ENCODE data around the gene FAF1. TPM values are rescaled to one million over a fixed set of nuclear protein-coding genes. Genes with fewer than 3 reads are reported as not detected.
A peak's percentile ranks its signal among the peaks of the same experiment; 100 is the strongest.

The FAF1 gene
- total RNA-seq, 2 donors from 2014 or later: 45.8 to 50.1 TPM

- peaks cover 21% of the 10 kb centered on the region for H3K4me1 Mint-ChIP-seq
Observed at GRCh38 chr1:50416553-50417453, 543.3 kb downstream of the FAF1 start.

DNA sequence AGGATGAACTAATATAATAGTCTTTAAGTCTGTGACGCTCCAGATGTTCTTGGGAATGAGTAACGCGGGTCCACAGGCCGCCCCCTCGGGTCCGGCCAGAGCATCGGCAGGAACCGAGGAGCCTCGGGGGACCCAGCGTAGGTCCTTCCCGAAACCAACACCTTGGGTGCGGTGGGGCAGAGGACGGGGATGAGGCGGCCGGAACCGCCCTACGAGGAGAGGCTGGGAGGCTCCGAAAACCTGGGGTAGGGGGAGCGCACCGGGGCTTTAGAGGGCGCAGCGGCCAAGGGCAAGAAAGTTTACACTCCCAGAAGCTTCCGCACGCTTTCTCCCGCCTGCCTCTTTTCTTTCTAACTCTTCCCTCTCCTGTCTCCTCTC, 543.9 kb downstream of the FAF1 start:
- Mint-ChIP-seq H3K36me3 (ENCODE audit: low read depth) (peaks cover 18% of the 10 kb centered on the region), H3K27ac (no peak overlapping the region), H3K4me1 (peaks cover 20% of the 10 kb centered on the region), H3K27me3 (peaks cover 73% of the 10 kb centered on the region), H3K4me3 (no peak overlapping the region)
- no peak for ATAC-seq
- DNase-seq: no peak
- H3K9me3 ChIP-seq (ENCODE audit: control insufficient read depth, low read length, poor library complexity, severe bottlenecking): no peaks in the 10 kb centered on the region

More at GRCh38 chr1:50416553-50417453, 543.3 kb downstream of the FAF1 start:
- ATAC-seq: no peak
- H3K9me3 ChIP-seq (ENCODE audit: control insufficient read depth, low read length, poor library complexity, severe bottlenecking): no peaks in the 10 kb centered on the region
- H3K4me3 Mint-ChIP-seq: peak overlapping the region; percentile 2
- H3K36me3 Mint-ChIP-seq (ENCODE audit: low read depth): peaks cover 20% of the 10 kb centered on the region
- H3K27me3 Mint-ChIP-seq: peaks cover 78% of the 10 kb centered on the region
- H3K27ac Mint-ChIP-seq: no peak overlapping the region
- no peak for DNase-seq

DNA sequence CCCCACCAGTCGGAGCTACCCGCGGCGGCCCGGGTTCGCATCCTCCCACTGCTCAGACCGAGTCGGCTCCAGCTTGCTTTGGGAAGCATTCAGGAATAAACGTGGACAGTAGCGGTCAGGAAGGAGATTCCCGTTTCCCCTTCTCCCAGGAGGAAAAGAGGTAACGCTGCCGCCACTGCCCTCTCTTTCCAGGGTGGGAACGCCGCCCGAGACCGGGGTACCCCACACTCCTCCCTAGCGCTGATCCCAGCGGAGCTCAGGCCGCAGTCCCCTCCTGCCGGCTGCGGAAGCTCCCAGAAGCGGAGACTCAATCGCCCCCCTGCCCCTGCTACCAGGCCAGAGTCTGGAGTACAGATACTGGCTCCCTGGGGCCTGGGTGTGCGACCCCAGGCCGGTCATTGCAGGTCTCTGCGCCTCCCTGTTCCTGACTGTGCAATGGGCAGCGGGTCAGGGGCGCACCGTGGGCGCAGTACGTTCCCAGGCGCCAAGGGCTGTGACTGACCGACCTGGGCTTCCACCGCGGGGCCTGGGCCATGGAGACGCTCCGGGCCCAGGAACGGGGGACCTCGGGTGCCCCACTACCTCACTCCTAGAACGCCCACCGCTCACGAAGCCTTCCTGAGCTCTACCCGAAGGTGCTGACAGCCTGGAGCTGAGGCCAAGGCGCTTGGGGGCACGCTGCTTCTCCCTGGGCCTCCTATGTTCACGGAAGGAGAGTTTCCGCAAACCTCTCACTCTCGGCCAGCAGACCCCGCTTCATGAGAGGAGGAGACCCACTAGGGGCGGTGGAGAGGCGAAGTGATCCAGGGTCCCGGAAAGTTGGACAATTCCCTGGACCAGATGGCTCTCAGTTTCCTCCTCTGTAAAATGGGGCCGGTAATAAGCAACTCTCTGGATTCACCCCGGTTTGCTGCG, 544.6 kb downstream of the FAF1 start:
- Mint-ChIP-seq H3K4me3 (peak overlapping the region; percentile 32), H3K27me3 (peaks cover 71% of the 10 kb centered on the region), H3K27ac (no peak overlapping the region), H3K36me3 (ENCODE audit: low read depth) (peaks cover 18% of the 10 kb centered on the region), H3K4me1 (peaks cover 19% of the 10 kb centered on the region)
- ATAC-seq (no peak), DNase-seq (no peak)
- no peaks in the 10 kb centered on the region for H3K9me3 ChIP-seq (ENCODE audit: control insufficient read depth, low read length, poor library complexity, severe bottlenecking)

- H3K9me3 ChIP-seq (ENCODE audit: control insufficient read depth, low read length, poor library complexity, severe bottlenecking): no peaks in the 10 kb centered on the region
Observed at GRCh38 chr1:50414853-50415234, 545.2 kb downstream of the FAF1 start.

DNA sequence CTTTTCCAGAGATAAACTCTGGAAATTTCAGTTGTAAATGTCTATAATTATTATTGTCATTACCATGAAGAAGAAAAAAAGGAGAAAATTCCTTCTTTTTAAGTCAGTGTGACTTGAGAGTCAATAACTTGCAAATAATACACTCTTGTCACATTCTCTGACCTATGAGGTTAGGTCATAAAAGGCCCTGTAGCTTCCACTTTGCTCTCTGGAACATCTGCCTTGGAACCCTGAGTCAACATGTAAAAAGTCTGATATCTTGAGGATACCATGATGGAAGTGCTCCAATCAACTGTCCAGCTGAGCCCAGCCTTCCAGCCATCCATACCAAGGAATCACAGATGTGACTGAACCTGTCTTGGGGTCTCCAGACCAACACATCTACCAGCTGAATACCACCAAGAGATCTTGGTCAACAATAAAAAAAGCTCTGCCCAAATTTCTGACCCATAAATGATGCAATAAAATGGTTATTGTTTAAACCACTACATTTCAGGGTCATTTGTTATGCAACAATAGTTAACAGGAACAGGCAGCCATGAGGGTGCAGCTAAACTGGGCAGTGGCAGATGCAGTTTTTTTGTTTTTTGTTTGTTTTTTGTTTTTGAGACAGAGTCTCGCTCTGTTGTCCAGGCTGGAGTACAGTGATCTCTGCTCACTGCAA, 547.1 kb downstream of the FAF1 start:
- no peaks in the 10 kb centered on the region for H3K9me3 ChIP-seq (ENCODE audit: control insufficient read depth, low read length, poor library complexity, severe bottlenecking)
- Mint-ChIP-seq H3K36me3 (ENCODE audit: low read depth) (peaks cover 8% of the 10 kb centered on the region), H3K27me3 (peaks cover 62% of the 10 kb centered on the region), H3K4me3 (no peak overlapping the region), H3K4me1 (peaks cover 10% of the 10 kb centered on the region), H3K27ac (no peak overlapping the region)
- no peak for ATAC-seq
- no peak for DNase-seq

More at GRCh38 chr1:50414853-50415234, 545.2 kb downstream of the FAF1 start:
- no peak for DNase-seq
- H3K36me3 Mint-ChIP-seq (ENCODE audit: low read depth): peaks cover 12% of the 10 kb centered on the region
- no peak for ATAC-seq
- no peak overlapping the region for H3K27ac Mint-ChIP-seq
- H3K27me3 Mint-ChIP-seq: peaks cover 70% of the 10 kb centered on the region
- no peak overlapping the region for H3K4me3 Mint-ChIP-seq
- H3K4me1 Mint-ChIP-seq: peaks cover 13% of the 10 kb centered on the region

- no peaks in the 10 kb centered on the region for H3K9me3 ChIP-seq (ENCODE audit: control insufficient read depth, low read length, poor library complexity, severe bottlenecking)
- H3K4me3 Mint-ChIP-seq: no peak overlapping the region
- H3K36me3 Mint-ChIP-seq (ENCODE audit: low read depth): no peaks in the 10 kb centered on the region
- no peaks in the 10 kb centered on the region for H3K4me1 Mint-ChIP-seq
- DNase-seq (no peak), ATAC-seq (no peak)
- H3K27ac Mint-ChIP-seq: no peak overlapping the region
- H3K27me3 Mint-ChIP-seq: peaks cover 68% of the 10 kb centered on the region
Observed at GRCh38 chr1:50405814-50406213, 554.3 kb downstream of the FAF1 start.

DNA sequence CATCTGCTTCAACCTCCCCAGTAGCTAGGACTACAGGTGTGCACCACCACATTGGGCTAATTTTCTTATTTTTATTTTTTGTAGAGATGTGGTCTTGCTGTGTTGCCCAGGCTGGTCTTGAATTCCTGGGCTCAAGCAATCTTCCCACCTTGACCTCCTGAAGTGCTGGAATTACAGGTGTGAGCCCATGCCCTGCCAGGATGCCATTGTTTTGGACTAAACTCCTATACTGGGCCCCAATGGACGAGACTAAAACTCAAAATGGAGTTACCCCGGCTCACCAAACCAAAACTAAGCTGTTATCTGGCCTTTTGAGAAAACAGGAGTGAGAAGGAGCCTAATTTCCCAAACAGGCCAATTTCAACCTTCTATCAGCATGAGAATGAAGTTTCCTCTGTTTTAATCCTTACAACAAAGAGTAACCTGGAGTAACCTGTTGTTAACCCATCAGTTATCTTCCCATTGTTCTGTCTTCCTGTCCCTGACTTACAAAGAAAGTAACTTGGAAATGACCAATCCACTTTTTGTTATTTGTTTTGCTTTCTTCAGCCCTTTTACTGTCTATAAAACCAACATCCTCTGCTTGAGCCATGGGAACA, 566.4 kb downstream of the FAF1 start:
- Mint-ChIP-seq H3K4me3 (no peak overlapping the region), H3K27me3 (peaks cover 26% of the 10 kb centered on the region), H3K27ac (no peak overlapping the region), H3K36me3 (ENCODE audit: low read depth) (no peaks in the 10 kb centered on the region), H3K4me1 (no peaks in the 10 kb centered on the region)
- ATAC-seq: no peak
- H3K9me3 ChIP-seq (ENCODE audit: control insufficient read depth, low read length, poor library complexity, severe bottlenecking): no peaks in the 10 kb centered on the region
- no peak for DNase-seq

Other genes starting within 250 kb of the FAF1 start
- gene CDKN2C, start 10.0 kb upstream of the FAF1 start, total RNA-seq: 1 to 10 TPM; 7.7 to 8.2 TPM
- gene C1orf185, start 142.0 kb upstream of the FAF1 start, total RNA-seq: not detected

Data from T-helper 17 cell (primary cell).